ENCODE data around the gene MYH11.

Gene MYH11

GRCh38 chr16:15834502-15834901 is 22.3 kb downstream of the MYH11 start:
- no peak overlapping the region for H3K9ac ChIP-seq
- H3K4me1 ChIP-seq = peaks cover 41% of the 10 kb centered on the region
- TF ChIP-seq Cebpa-rat (IDR thresholded peaks at IDR 0.05) = no peak
- no peak overlapping the region for H3K27ac ChIP-seq
- H3K4me3 ChIP-seq = no peak overlapping the region
- no peaks in the 10 kb centered on the region for H3K27me3 ChIP-seq
- no peaks in the 10 kb centered on the region for H4K20me1 ChIP-seq
- H3K36me3 ChIP-seq = no peaks in the 10 kb centered on the region
- no peak overlapping the region for H3K4me2 ChIP-seq
- H3K9me3 ChIP-seq = no peaks in the 10 kb centered on the region

GRCh38 chr16:15833541-15833940 is 23.3 kb downstream of the MYH11 start:
- Histone ChIP-seq H4K20me1 (no peaks in the 10 kb centered on the region), H3K27me3 (no peaks in the 10 kb centered on the region), H3K4me1 (peaks cover 41% of the 10 kb centered on the region), H3K36me3 (no peaks in the 10 kb centered on the region), H3K9me3 (no peaks in the 10 kb centered on the region), H3K9ac (no peak overlapping the region), H3K27ac (no peak overlapping the region), H3K4me3 (no peak overlapping the region), H3K4me2 (peak overlapping the region; percentile 45)
- no peak for TF ChIP-seq Cebpa-rat (IDR thresholded peaks at IDR 0.05)

- TF ChIP-seq Cebpa-rat (IDR thresholded peaks at IDR 0.05) = no peak
- no peak overlapping the region for H3K27ac ChIP-seq
- no peaks in the 10 kb centered on the region for H3K27me3 ChIP-seq
- no peak overlapping the region for H3K9ac ChIP-seq
- H3K4me1 ChIP-seq = peaks cover 41% of the 10 kb centered on the region
- peak overlapping the region; percentile 47 for H3K4me2 ChIP-seq
- H3K9me3 ChIP-seq = no peaks in the 10 kb centered on the region
- no peaks in the 10 kb centered on the region for H4K20me1 ChIP-seq
- no peaks in the 10 kb centered on the region for H3K36me3 ChIP-seq
- H3K4me3 ChIP-seq = no peak overlapping the region
Observed at GRCh38 chr16:15832241-15832640, 24.6 kb downstream of the MYH11 start.

- Histone ChIP-seq H3K4me3 (no peak overlapping the region), H4K20me1 (no peaks in the 10 kb centered on the region), H3K9ac (no peak overlapping the region), H3K27ac (no peak overlapping the region), H3K4me2 (no peak overlapping the region), H3K9me3 (no peaks in the 10 kb centered on the region), H3K27me3 (no peaks in the 10 kb centered on the region), H3K36me3 (no peaks in the 10 kb centered on the region), H3K4me1 (peaks cover 38% of the 10 kb centered on the region)
- no peak for TF ChIP-seq Cebpa-rat (IDR thresholded peaks at IDR 0.05)
Observed at GRCh38 chr16:15830832-15831451, 25.9 kb downstream of the MYH11 start.

- no peaks in the 10 kb centered on the region for H3K9me3 ChIP-seq
- peaks cover 26% of the 10 kb centered on the region for H3K4me1 ChIP-seq
- H3K36me3 ChIP-seq = no peaks in the 10 kb centered on the region
- no peak overlapping the region for H3K4me3 ChIP-seq
- H3K27me3 ChIP-seq = no peaks in the 10 kb centered on the region
- no peak overlapping the region for H3K9ac ChIP-seq
- H3K27ac ChIP-seq = no peak overlapping the region
- no peaks in the 10 kb centered on the region for H4K20me1 ChIP-seq
- no peak overlapping the region for H3K4me2 ChIP-seq
- TF ChIP-seq Cebpa-rat (IDR thresholded peaks at IDR 0.05) = no peak
Observed at GRCh38 chr16:15829460-15829859, 27.4 kb downstream of the MYH11 start.

- peaks cover 18% of the 10 kb centered on the region for H3K4me1 ChIP-seq
- no peak for TF ChIP-seq Cebpa-rat (IDR thresholded peaks at IDR 0.05)
- H4K20me1 ChIP-seq = no peaks in the 10 kb centered on the region
- H3K27ac ChIP-seq = no peak overlapping the region
- H3K9ac ChIP-seq = no peak overlapping the region
- no peak overlapping the region for H3K4me2 ChIP-seq
- H3K36me3 ChIP-seq = no peaks in the 10 kb centered on the region
- no peaks in the 10 kb centered on the region for H3K27me3 ChIP-seq
- no peak overlapping the region for H3K4me3 ChIP-seq
- H3K9me3 ChIP-seq = no peaks in the 10 kb centered on the region
Observed at GRCh38 chr16:15827709-15828343, 29.0 kb downstream of the MYH11 start.

- H3K4me3 ChIP-seq = no peak overlapping the region
- no peaks in the 10 kb centered on the region for H3K9me3 ChIP-seq
- no peak for TF ChIP-seq Cebpa-rat (IDR thresholded peaks at IDR 0.05)
- no peak overlapping the region for H3K9ac ChIP-seq
- no peaks in the 10 kb centered on the region for H4K20me1 ChIP-seq
- H3K36me3 ChIP-seq = no peaks in the 10 kb centered on the region
- H3K27ac ChIP-seq = no peak overlapping the region
- no peak overlapping the region for H3K4me2 ChIP-seq
- peaks cover 23% of the 10 kb centered on the region for H3K4me1 ChIP-seq
- H3K27me3 ChIP-seq = no peaks in the 10 kb centered on the region
Observed at GRCh38 chr16:15827299-15827698, 29.5 kb downstream of the MYH11 start.

- no peak overlapping the region for H3K9ac ChIP-seq
- peaks cover 23% of the 10 kb centered on the region for H3K4me1 ChIP-seq
- no peaks in the 10 kb centered on the region for H4K20me1 ChIP-seq
- H3K27me3 ChIP-seq = no peaks in the 10 kb centered on the region
- no peak overlapping the region for H3K27ac ChIP-seq
- H3K4me2 ChIP-seq = no peak overlapping the region
- H3K4me3 ChIP-seq = no peak overlapping the region
- no peak for TF ChIP-seq Cebpa-rat (IDR thresholded peaks at IDR 0.05)
- H3K9me3 ChIP-seq = no peaks in the 10 kb centered on the region
- H3K36me3 ChIP-seq = no peaks in the 10 kb centered on the region
Observed at GRCh38 chr16:15825750-15826305, 31.0 kb downstream of the MYH11 start.

GRCh38 chr16:15822957-15823356 is 33.9 kb downstream of the MYH11 start:
- H3K9me3 ChIP-seq = 0 out of 2 replicates have a peak, but pooled peaks cover 6% of the 10 kb centered on the region
- H3K27me3 ChIP-seq = no peaks in the 10 kb centered on the region
- no peak overlapping the region for H3K27ac ChIP-seq
- TF ChIP-seq Cebpa-rat (IDR thresholded peaks at IDR 0.05) = no peak
- H3K4me1 ChIP-seq = peaks cover 34% of the 10 kb centered on the region
- no peak overlapping the region for H3K4me2 ChIP-seq
- H3K36me3 ChIP-seq = no peaks in the 10 kb centered on the region
- H3K4me3 ChIP-seq = no peak overlapping the region
- no peak overlapping the region for H3K9ac ChIP-seq
- no peaks in the 10 kb centered on the region for H4K20me1 ChIP-seq

- no peak for TF ChIP-seq Cebpa-rat (IDR thresholded peaks at IDR 0.05)
- Histone ChIP-seq H3K27ac (peak overlapping the region; percentile 65), H4K20me1 (no peaks in the 10 kb centered on the region)
Observed at GRCh38 chr16:15820837-15821236, 36.0 kb downstream of the MYH11 start.

More at GRCh38 chr16:15820837-15821236, 36.0 kb downstream of the MYH11 start:
- H3K4me2 ChIP-seq = peak overlapping the region; percentile 57
- H3K9me3 ChIP-seq = peaks cover 19% of the 10 kb centered on the region
- no peak overlapping the region for H3K9ac ChIP-seq
- no peaks in the 10 kb centered on the region for H3K36me3 ChIP-seq
- peaks cover 45% of the 10 kb centered on the region for H3K4me1 ChIP-seq
- no peak overlapping the region for H3K4me3 ChIP-seq
- H3K27me3 ChIP-seq = no peaks in the 10 kb centered on the region

Data from BLaER1 (cell line).